Activated T-cell treated with anti-CD3 and anti-CD28 coated beads for 1 hour (primary cell): Measurements from ENCODE around the gene PRM3.

ENCODE experiments used
- DNase-seq: peaks from one replicate; pipeline ENCODE4 v3.0.0-alpha.2; 2020; ENCODE audit warnings: low read depth

PRM3 gene

GRCh38 chr16:11242658-11243057 is 30.8 kb downstream of the PRM3 start:
- DNase-seq: no peak

GRCh38 chr16:11241480-11242204 is 31.8 kb downstream of the PRM3 start:
- no peak for DNase-seq

GRCh38 chr16:11240636-11241473 is 32.6 kb downstream of the PRM3 start:
- no peak for DNase-seq

GRCh38 chr16:11239644-11240632 is 33.5 kb downstream of the PRM3 start:
- DNase-seq: no peak

- no peak for DNase-seq
These were observed 34.9 kb downstream of the PRM3 start for GRCh38 chr16:11238272-11239202.

GRCh38 chr16:11236461-11237254 is 36.8 kb downstream of the PRM3 start:
- no peak for DNase-seq

- DNase-seq: no peak
These were observed 37.8 kb downstream of the PRM3 start for GRCh38 chr16:11235703-11235991.

- no peak for DNase-seq
These were observed 38.3 kb downstream of the PRM3 start for GRCh38 chr16:11234884-11235702.

- no peak for DNase-seq
These were observed 39.6 kb downstream of the PRM3 start for GRCh38 chr16:11233727-11234376.

- peak; percentile 61 for DNase-seq
These were observed 40.3 kb downstream of the PRM3 start for GRCh38 chr16:11232852-11233726.

- DNase-seq: no peak
These were observed 41.1 kb downstream of the PRM3 start for GRCh38 chr16:11232302-11232851.

GRCh38 chr16:11231367-11231970 is 42.0 kb downstream of the PRM3 start:
- DNase-seq: no peak

GRCh38 chr16:11229906-11230305 is 43.5 kb downstream of the PRM3 start:
- no peak for DNase-seq

GRCh38 chr16:11229432-11229831 is 44.0 kb downstream of the PRM3 start:
- no peak for DNase-seq

- DNase-seq: no peak
These were observed 47.5 kb downstream of the PRM3 start for GRCh38 chr16:11225677-11226549.
